PFSK-1 (cell line): ENCODE data around the gene UBXN7.

Experiments used
- POLR2AphosphoS5 ChIP-seq: IDR thresholded peaks from 2 replicates; pipeline ENCODE4 v1.6.1; 2012; ENCODE audit warnings: low read depth, mild to moderate bottlenecking, control low read depth, low read length, moderate library complexity
- REST ChIP-seq, 2 experiments: IDR thresholded peaks; 2 replicates each; pipeline versions ENCODE4 v1.6.1 to v1.8.0; 2011 to 2012; ENCODE audit warnings: low read depth in 2 of 2, low read length in 2 of 2, control low read depth in 1 of 2, inconsistent platforms in 1 of 2, mild to moderate bottlenecking in 1 of 2, moderate library complexity in 1 of 2; ENCODE audit not compliant: insufficient read depth in 1 of 2
- SIN3A ChIP-seq: IDR thresholded peaks from 2 replicates; pipeline ENCODE4 v1.6.1; 2012; ENCODE audit warnings: mild to moderate bottlenecking, low read length, moderate library complexity, borderline replicate concordance; ENCODE audit not compliant: insufficient read depth
- TAF1 ChIP-seq: IDR thresholded peaks from 2 replicates; pipeline ENCODE4 v1.6.1; 2012; ENCODE audit warnings: low read length, control low read depth, borderline replicate concordance; ENCODE audit not compliant: insufficient read depth

- no peak for TF ChIP-seq POLR2AphosphoS5
- no peak for TF ChIP-seq SIN3A
- TF ChIP-seq REST (IDR thresholded peaks at IDR 0.05; ENCODE audit: insufficient read depth in 1 of 2, low read depth in 2 of 2, low read length in 2 of 2), result no peak
- no peak for TF ChIP-seq TAF1
Observed at GRCh38 chr3:196397941-196398340, 34.3 kb downstream of the UBXN7 start.
